Peyer's patch (tissue), 4 donors: Measurements from ENCODE around the gene MIS12.

ENCODE experiments used
- POLR2A ChIP-seq, 2 donors: fragments of 450-650 bp; IDR thresholded peaks; one replicate each; pipeline ENCODE4 v1.5.1; 2017; ENCODE audit warnings: antibody characterized with exemption in 2 of 2, mild to moderate bottlenecking in 2 of 2, moderate library complexity in 2 of 2
- TF ChIP-seq, protein P1 (sequence below), 6 experiments: fragments of 450-650 bp in 4 of 6; fragments of 200-600 bp in 2 of 6; sonication (generic) in 1 of 6; IDR thresholded peaks; one replicate each; pipeline ENCODE4 v1.5.1; 2017 to 2019; ENCODE audit warnings: antibody characterized with exemption in 6 of 6, mild to moderate bottlenecking in 3 of 6, moderate library complexity in 1 of 6

DNA sequence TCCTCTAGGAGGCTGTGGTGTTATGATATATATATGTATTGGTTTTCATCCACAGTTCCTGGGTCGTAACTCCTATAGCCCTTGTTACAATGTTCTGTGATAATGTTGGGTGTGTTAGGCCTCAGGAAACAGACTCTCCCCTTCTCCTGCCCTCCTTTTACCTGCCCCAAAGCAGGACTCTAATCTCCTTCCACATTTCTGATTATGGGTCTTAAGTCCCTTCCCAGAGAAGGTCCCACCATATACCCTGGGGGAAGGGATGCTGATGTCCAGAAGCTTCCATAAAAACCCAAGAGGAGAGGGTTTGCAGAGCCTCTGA is 47.0 kb upstream of the MIS12 start:
- no peak for TF ChIP-seq POLR2A (IDR thresholded peaks at IDR 0.05)
- TF ChIP-seq, protein P1, sequence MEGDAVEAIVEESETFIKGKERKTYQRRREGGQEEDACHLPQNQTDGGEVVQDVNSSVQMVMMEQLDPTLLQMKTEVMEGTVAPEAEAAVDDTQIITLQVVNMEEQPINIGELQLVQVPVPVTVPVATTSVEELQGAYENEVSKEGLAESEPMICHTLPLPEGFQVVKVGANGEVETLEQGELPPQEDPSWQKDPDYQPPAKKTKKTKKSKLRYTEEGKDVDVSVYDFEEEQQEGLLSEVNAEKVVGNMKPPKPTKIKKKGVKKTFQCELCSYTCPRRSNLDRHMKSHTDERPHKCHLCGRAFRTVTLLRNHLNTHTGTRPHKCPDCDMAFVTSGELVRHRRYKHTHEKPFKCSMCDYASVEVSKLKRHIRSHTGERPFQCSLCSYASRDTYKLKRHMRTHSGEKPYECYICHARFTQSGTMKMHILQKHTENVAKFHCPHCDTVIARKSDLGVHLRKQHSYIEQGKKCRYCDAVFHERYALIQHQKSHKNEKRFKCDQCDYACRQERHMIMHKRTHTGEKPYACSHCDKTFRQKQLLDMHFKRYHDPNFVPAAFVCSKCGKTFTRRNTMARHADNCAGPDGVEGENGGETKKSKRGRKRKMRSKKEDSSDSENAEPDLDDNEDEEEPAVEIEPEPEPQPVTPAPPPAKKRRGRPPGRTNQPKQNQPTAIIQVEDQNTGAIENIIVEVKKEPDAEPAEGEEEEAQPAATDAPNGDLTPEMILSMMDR (IDR thresholded peaks at IDR 0.05), result no peak
